Measurements from ENCODE around the gene AHCYL2.

GRCh38 chr7:129458171-129458570 is 233.3 kb downstream of the AHCYL2 start:
- no peak for TF ChIP-seq POLR2A (IDR thresholded peaks at IDR 0.05)
- TF ChIP-seq CTCF (IDR thresholded peaks at IDR 0.05): no peak
